Transverse colon (tissue), 4 donors: ENCODE results near the gene LRRFIP2. TPM values are rescaled to one million over a fixed set of nuclear protein-coding genes. Genes with fewer than 3 reads are reported as not detected.

ENCODE experiments used
- DNase-seq: peaks from one replicate; pipeline ENCODE4 v3.0.0-alpha.2; 2019
- H3K27ac ChIP-seq, 4 donors: fragments of 200-600 bp; sonication (generic); 2 replicates each; pipeline ENCODE4 v1.5.1; 2016 to 2018; ENCODE audit warnings: inconsistent platforms in 4 of 4
- H3K27me3 ChIP-seq: fragments of 200-600 bp; sonication (generic); 2 replicates; pipeline ENCODE4 v1.5.1; 2017; ENCODE audit warnings: inconsistent platforms
- H3K36me3 ChIP-seq, 4 donors: fragments of 200-600 bp; sonication (generic); 2 replicates each; pipeline ENCODE4 v1.5.1; 2017 to 2019; ENCODE audit warnings: inconsistent platforms in 4 of 4
- H3K4me1 ChIP-seq, 4 donors: fragments of 200-600 bp; sonication (generic); 2 replicates each; pipeline ENCODE4 v1.5.1; 2017 to 2020; ENCODE audit warnings: inconsistent platforms in 4 of 4
- H3K4me3 ChIP-seq, 4 donors: fragments of 200-600 bp; sonication (generic); 1 replicate in 1 of 4; 2 replicates in 3 of 4; pipeline versions ENCODE4 v1.5.1 to v1.6.1; 2017 to 2019; ENCODE audit warnings: inconsistent platforms in 4 of 4
- H3K9me3 ChIP-seq, 2 donors: fragments of 200-600 bp; sonication (generic); 2 replicates each; pipeline ENCODE4 v1.5.1; 2017 to 2019; ENCODE audit warnings: inconsistent platforms in 2 of 2
- CTCF ChIP-seq, 5 experiments: fragments of 200-600 bp in 3 of 5; fragments of 450-650 bp in 2 of 5; sonication (generic) in 3 of 5; IDR thresholded peaks; 1 replicate in 2 of 5; 2 replicates in 3 of 5; pipeline ENCODE4 v1.5.1; 2016 to 2017; ENCODE audit warnings: antibody characterized with exemption in 5 of 5, inconsistent platforms in 3 of 5, mild to moderate bottlenecking in 2 of 5, moderate library complexity in 1 of 5
- EP300 ChIP-seq: sonication (generic); formaldehyde crosslinking; IDR thresholded peaks from one replicate; pipeline ENCODE4 v1.6.1; 2017; ENCODE audit warnings: antibody characterized with exemption, low read depth
- POLR2A ChIP-seq: fragments of 450-650 bp; IDR thresholded peaks from one replicate; pipeline ENCODE4 v1.6.1; 2016; ENCODE audit warnings: antibody characterized with exemption, mild to moderate bottlenecking, moderate library complexity
- POLR2AphosphoS5 ChIP-seq, 3 donors: sonication (generic); formaldehyde crosslinking; IDR thresholded peaks; one replicate each; pipeline ENCODE4 v1.6.1; 2016; ENCODE audit warnings: antibody characterized with exemption in 3 of 3
- WGBS, 2 donors: methylation state at CpG; one replicate each; pipeline ENCODE4 v1.1.5; 2018; ENCODE audit warnings: low coverage in 1 of 2; 5-methylcytosine and 5-hydroxymethylcytosine counted together
- in situ Hi-C, 4 donors: fragments of 200-750 bp; cut with MboI; loops; one replicate each; pipeline versions ENCODE4 v1.15.0 to v1.15.1; 2017; ENCODE audit warnings: low sequenced_read_pairs in 3 of 4, low pct_ligation_motif_present in 1 of 4, low pct_unique_long_range_greater_than_20kb in 1 of 4
- intact Hi-C: fragments of 100-400 bp; cut with DNase I; formaldehyde crosslinking; loops from one replicate; pipeline ENCODE4 v1.15.1; 2023; ENCODE audit warnings: low total_unique reads
- total RNA-seq, 4 donors: library from RNA; depleted of rRNA; stranded (reverse); fragments of >200 nt; gene quantifications; one replicate each; pipeline ENCODE4 v1.1.0, GENCODE V29; 2016

Gene LRRFIP2
- total RNA-seq, 4 donors from 2014 or later: 136 to 198 (median 167) TPM

GRCh38 chr3:37138816-37139215, 35.6 kb downstream of the LRRFIP2 start:
- H3K9me3 ChIP-seq: no peaks in the 10 kb centered on the region
- intact Hi-C loops (no loop called here), in situ Hi-C loops (no loop called here)
- no peak for TF ChIP-seq POLR2AphosphoS5 (IDR thresholded peaks at IDR 0.05)
- peak overlapping the region; percentile 49 to 61 (median 54) for H3K27ac ChIP-seq
- 11 to 26% methylated on average over 2 of the region's 2 CpGs for WGBS, 2 donors
- no peaks in the 10 kb centered on the region for H3K27me3 ChIP-seq
- peaks cover 0 to 55% (median 11%) of the 10 kb centered on the region in 4 donors for H3K4me1 ChIP-seq
- peaks cover 0 to 20% (median 0%) of the 10 kb centered on the region in 4 donors for H3K36me3 ChIP-seq
- no peak for DNase-seq
- H3K4me3 ChIP-seq: no peak overlapping the region

GRCh38 chr3:37137516-37137915, 36.9 kb downstream of the LRRFIP2 start:
- DNase-seq: no peak
- Histone ChIP-seq H3K27ac (peak overlapping the region in 1 of 4 donors; percentile 55), H3K4me1 (peaks cover 0 to 68% (median 21%) of the 10 kb centered on the region in 4 donors), H3K36me3 (peaks cover 0 to 10% (median 0%) of the 10 kb centered on the region in 4 donors), H3K27me3 (no peaks in the 10 kb centered on the region), H3K4me3 (no peak overlapping the region), H3K9me3 (no peaks in the 10 kb centered on the region)
- intact Hi-C loops (no loop called here), in situ Hi-C loops (no loop called here)
- 51 to 75% methylated on average over 1 of the region's 1 CpG for WGBS, 2 donors
- TF ChIP-seq POLR2AphosphoS5 (IDR thresholded peaks at IDR 0.05) (no peak), EP300 (no peak), POLR2A (no peak), CTCF (IDR thresholded peaks at IDR 0.05) (no peak)

GRCh38 chr3:37136067-37136466, 38.3 kb downstream of the LRRFIP2 start:
- H3K27ac ChIP-seq: no peak overlapping the region
- H3K27me3 ChIP-seq: no peaks in the 10 kb centered on the region
- 87 to 99% methylated on average over 2 of the region's 2 CpGs for WGBS, 2 donors
- no peaks in the 10 kb centered on the region for H3K36me3 ChIP-seq
- TF ChIP-seq EP300 (no peak), POLR2AphosphoS5 (IDR thresholded peaks at IDR 0.05) (no peak), CTCF (IDR thresholded peaks at IDR 0.05) (no peak), POLR2A (no peak)
- intact Hi-C loops (no loop called here), in situ Hi-C loops (no loop called here)
- DNase-seq: no peak
- H3K9me3 ChIP-seq: no peaks in the 10 kb centered on the region
- H3K4me3 ChIP-seq: no peak overlapping the region
- peaks cover 0 to 78% (median 31%) of the 10 kb centered on the region in 4 donors for H3K4me1 ChIP-seq

GRCh38 chr3:37135561-37135960, 38.8 kb downstream of the LRRFIP2 start:
- intact Hi-C loops: no loop called here
- in situ Hi-C loops: no loop called here
- Histone ChIP-seq H3K4me3 (no peak overlapping the region), H3K9me3 (no peaks in the 10 kb centered on the region), H3K27ac (no peak overlapping the region), H3K4me1 (peaks cover 0 to 78% (median 35%) of the 10 kb centered on the region in 4 donors), H3K36me3 (no peaks in the 10 kb centered on the region), H3K27me3 (no peaks in the 10 kb centered on the region)
- TF ChIP-seq POLR2AphosphoS5 (IDR thresholded peaks at IDR 0.05) (no peak), POLR2A (no peak), CTCF (IDR thresholded peaks at IDR 0.05) (no peak), EP300 (no peak)
- DNase-seq: no peak
- 93 to 100% methylated on average over 1 of the region's 1 CpG for WGBS, 2 donors

GRCh38 chr3:37132334-37132733, 42.0 kb downstream of the LRRFIP2 start:
- Histone ChIP-seq H3K36me3 (no peaks in the 10 kb centered on the region), H3K27me3 (no peaks in the 10 kb centered on the region), H3K4me3 (no peak overlapping the region), H3K4me1 (peaks cover 0 to 73% (median 34%) of the 10 kb centered on the region in 4 donors), H3K9me3 (no peaks in the 10 kb centered on the region), H3K27ac (peak overlapping the region; percentile 71 to 87 (median 80))
- TF ChIP-seq CTCF (IDR thresholded peaks at IDR 0.05): no peak
- in situ Hi-C loops (no loop called here), intact Hi-C loops (no loop called here)
- DNase-seq: no peak
- 93 to 100% methylated on average over 1 of the region's 1 CpG for WGBS, 2 donors
